Measurements from ENCODE around the gene INPP4B. TPM values are rescaled to one million over a fixed set of nuclear protein-coding genes. Genes with fewer than 3 reads are reported as not detected.

Gene INPP4B
- total and polyA plus RNA-seq, 2 experiments from 2014 or later, result 4.6 to 5.5 TPM

- Histone ChIP-seq H3K4me1 (ENCODE audit: low read depth) (no peaks in the 10 kb centered on the region), H3K36me3 (no peaks in the 10 kb centered on the region), H3K9me3 (ENCODE audit: low read depth) (no peaks in the 10 kb centered on the region), H3K4me3 (no peak overlapping the region), H3K27ac (no peak overlapping the region), H3K27me3 (no peaks in the 10 kb centered on the region)
- no peak for DNase-seq (ENCODE audit: low read depth in 1 of 2, low spot score in 1 of 2)
- no peak for TF ChIP-seq CTCF (IDR thresholded peaks at IDR 0.05; ENCODE audit: low read depth, low read length)
Observed at GRCh38 chr4:142881331-142881730, 35.2 kb upstream of the INPP4B start.

- Histone ChIP-seq H3K27me3 (no peaks in the 10 kb centered on the region), H3K9me3 (ENCODE audit: low read depth) (no peaks in the 10 kb centered on the region), H3K4me3 (no peak overlapping the region), H3K4me1 (ENCODE audit: low read depth) (no peaks in the 10 kb centered on the region), H3K36me3 (no peaks in the 10 kb centered on the region), H3K27ac (no peak overlapping the region)
- no peak for DNase-seq (ENCODE audit: low read depth in 1 of 2, low spot score in 1 of 2)
- TF ChIP-seq CTCF (IDR thresholded peaks at IDR 0.05; ENCODE audit: low read depth, low read length), result no peak
Observed at GRCh38 chr4:142875117-142875516, 29.0 kb upstream of the INPP4B start.

- TF ChIP-seq CTCF (IDR thresholded peaks at IDR 0.05; ENCODE audit: low read depth, low read length), result no peak
- Histone ChIP-seq H3K9me3 (ENCODE audit: low read depth) (no peaks in the 10 kb centered on the region), H3K4me3 (no peak overlapping the region)
Observed at GRCh38 chr4:142874684-142875083, 28.6 kb upstream of the INPP4B start.

GRCh38 chr4:142866685-142867084 lies 20.6 kb upstream of the INPP4B start:
- no peaks in the 10 kb centered on the region for H3K27me3 ChIP-seq
- no peak for DNase-seq (ENCODE audit: low read depth in 1 of 2, low spot score in 1 of 2)
- no peak overlapping the region for H3K27ac ChIP-seq
- H3K36me3 ChIP-seq, result no peaks in the 10 kb centered on the region
- no peaks in the 10 kb centered on the region for H3K9me3 ChIP-seq (ENCODE audit: low read depth)
- no peaks in the 10 kb centered on the region for H3K4me1 ChIP-seq (ENCODE audit: low read depth)
- H3K4me3 ChIP-seq, result no peak overlapping the region
- no peak for TF ChIP-seq CTCF (IDR thresholded peaks at IDR 0.05; ENCODE audit: low read depth, low read length)

More at GRCh38 chr4:142874684-142875083, 28.6 kb upstream of the INPP4B start:
- H3K27ac ChIP-seq, result no peak overlapping the region
- no peaks in the 10 kb centered on the region for H3K4me1 ChIP-seq (ENCODE audit: low read depth)
- no peaks in the 10 kb centered on the region for H3K36me3 ChIP-seq
- DNase-seq (ENCODE audit: low read depth in 1 of 2, low spot score in 1 of 2), result no peak
- H3K27me3 ChIP-seq, result no peaks in the 10 kb centered on the region

GRCh38 chr4:142861351-142861750 lies 15.2 kb upstream of the INPP4B start:
- peaks cover 9% of the 10 kb centered on the region for H3K4me1 ChIP-seq (ENCODE audit: low read depth)
- no peak overlapping the region for H3K4me3 ChIP-seq
- no peaks in the 10 kb centered on the region for H3K9me3 ChIP-seq (ENCODE audit: low read depth)
- no peak for TF ChIP-seq CTCF (IDR thresholded peaks at IDR 0.05; ENCODE audit: low read depth, low read length)
- no peaks in the 10 kb centered on the region for H3K36me3 ChIP-seq
- H3K27ac ChIP-seq, result no peak overlapping the region
- H3K27me3 ChIP-seq, result no peaks in the 10 kb centered on the region
- no peak for DNase-seq (ENCODE audit: low read depth in 1 of 2, low spot score in 1 of 2)

- Histone ChIP-seq H3K9me3 (ENCODE audit: low read depth) (no peaks in the 10 kb centered on the region), H3K27me3 (no peaks in the 10 kb centered on the region), H3K4me3 (no peak overlapping the region), H3K4me1 (ENCODE audit: low read depth) (peaks cover 9% of the 10 kb centered on the region), H3K27ac (no peak overlapping the region), H3K36me3 (no peaks in the 10 kb centered on the region)
- TF ChIP-seq CTCF (IDR thresholded peaks at IDR 0.05; ENCODE audit: low read depth, low read length), result no peak
- no peak for DNase-seq (ENCODE audit: low read depth in 1 of 2, low spot score in 1 of 2)
Observed at GRCh38 chr4:142858965-142859364, 12.9 kb upstream of the INPP4B start.
